Effector memory CD4-positive, alpha-beta T cell (primary cell): ENCODE measurements around the gene CACHD1.

Experiments used
- DNase-seq, 3 donors: peaks; one replicate each; pipeline ENCODE4 v3.0.0-alpha.2; 2020
- H3K27ac ChIP-seq: 2 replicates; pipeline ENCODE4 v1.7.0; 2013; ENCODE audit warnings: mild to moderate bottlenecking, low read length, moderate library complexity; ENCODE audit not compliant: insufficient read depth, poor library complexity, severe bottlenecking
- H3K27me3 ChIP-seq: replicated peaks from 2 replicates; pipeline ENCODE4 v1.7.0; 2013; ENCODE audit warnings: mild to moderate bottlenecking, low read length; ENCODE audit not compliant: insufficient read depth, control insufficient read depth, poor library complexity, severe bottlenecking
- H3K36me3 ChIP-seq: 2 replicates; pipeline ENCODE4 v1.7.0; 2013; ENCODE audit warnings: mild to moderate bottlenecking, low read length, moderate library complexity; ENCODE audit not compliant: control insufficient read depth, insufficient read depth
- H3K4me1 ChIP-seq: 2 replicates; pipeline ENCODE4 v1.7.0; 2013; ENCODE audit warnings: low read length, mild to moderate bottlenecking; ENCODE audit not compliant: control insufficient read depth, insufficient read depth, poor library complexity, severe bottlenecking
- H3K4me3 ChIP-seq: 2 replicates; pipeline ENCODE4 v1.7.0; 2013; ENCODE audit warnings: low read length, low read depth, mild to moderate bottlenecking; ENCODE audit not compliant: insufficient read depth, poor library complexity, severe bottlenecking
- H3K9me3 ChIP-seq: 2 replicates; pipeline ENCODE4 v1.7.0; 2013; ENCODE audit warnings: mild to moderate bottlenecking, low read length, moderate library complexity; ENCODE audit not compliant: control insufficient read depth

Gene CACHD1

GRCh38 chr1:64492424-64492823 lies 22.5 kb downstream of the CACHD1 start:
- Histone ChIP-seq H3K36me3 (no peaks in the 10 kb centered on the region), H3K4me1 (no peaks in the 10 kb centered on the region), H3K27ac (no peak overlapping the region), H3K9me3 (no peaks in the 10 kb centered on the region), H3K4me3 (no peak overlapping the region), H3K27me3 (no peaks in the 10 kb centered on the region)
- DNase-seq = no peak

- H3K27me3 ChIP-seq = no peaks in the 10 kb centered on the region
- no peak overlapping the region for H3K27ac ChIP-seq
- no peak overlapping the region for H3K4me3 ChIP-seq
- DNase-seq = no peak
- H3K9me3 ChIP-seq = no peaks in the 10 kb centered on the region
- H3K36me3 ChIP-seq = no peaks in the 10 kb centered on the region
- H3K4me1 ChIP-seq = no peaks in the 10 kb centered on the region
Observed at GRCh38 chr1:64493831-64494230, 23.9 kb downstream of the CACHD1 start.

- Histone ChIP-seq H3K4me3 (no peak overlapping the region), H3K4me1 (no peaks in the 10 kb centered on the region), H3K9me3 (no peaks in the 10 kb centered on the region), H3K27me3 (no peaks in the 10 kb centered on the region), H3K27ac (no peak overlapping the region), H3K36me3 (no peaks in the 10 kb centered on the region)
- DNase-seq = no peak
Observed at GRCh38 chr1:64494659-64495058, 24.7 kb downstream of the CACHD1 start.

DNA sequence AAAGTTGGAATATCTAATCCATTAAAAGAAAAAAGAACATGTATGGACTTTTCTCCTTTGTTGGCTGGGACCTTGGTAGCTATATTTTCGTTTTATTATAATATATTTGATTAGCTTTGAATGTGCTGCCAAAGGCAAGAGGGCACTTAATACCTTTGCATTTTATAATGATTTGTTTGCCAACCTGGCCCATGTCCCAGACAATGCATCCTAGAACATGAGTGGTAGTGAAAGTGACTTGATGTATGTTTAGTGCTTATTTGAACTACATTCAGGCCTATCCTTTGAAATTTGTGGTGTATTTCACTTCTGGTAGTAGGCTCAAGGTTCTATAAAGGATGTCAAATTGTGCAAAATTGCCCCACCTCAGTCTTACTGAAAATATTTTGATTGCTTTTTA lies 25.9 kb downstream of the CACHD1 start:
- H3K4me1 ChIP-seq = no peaks in the 10 kb centered on the region
- no peak for DNase-seq

GRCh38 chr1:64496606-64497005 lies 26.7 kb downstream of the CACHD1 start:
- Histone ChIP-seq H3K36me3 (no peaks in the 10 kb centered on the region), H3K27me3 (no peaks in the 10 kb centered on the region), H3K9me3 (no peaks in the 10 kb centered on the region), H3K4me1 (no peaks in the 10 kb centered on the region), H3K27ac (no peak overlapping the region), H3K4me3 (no peak overlapping the region)
- no peak for DNase-seq

More for the DNA sequence above, 25.9 kb downstream of the CACHD1 start:
- Histone ChIP-seq H3K36me3 (no peaks in the 10 kb centered on the region), H3K27me3 (no peaks in the 10 kb centered on the region), H3K4me3 (no peak overlapping the region), H3K27ac (no peak overlapping the region), H3K9me3 (no peaks in the 10 kb centered on the region)

- Histone ChIP-seq H3K27ac (no peak overlapping the region), H3K4me3 (no peak overlapping the region), H3K36me3 (no peaks in the 10 kb centered on the region), H3K4me1 (no peaks in the 10 kb centered on the region), H3K9me3 (no peaks in the 10 kb centered on the region), H3K27me3 (no peaks in the 10 kb centered on the region)
- no peak for DNase-seq
Observed at GRCh38 chr1:64497088-64497883, 27.4 kb downstream of the CACHD1 start.

GRCh38 chr1:64498325-64498724 lies 28.4 kb downstream of the CACHD1 start:
- Histone ChIP-seq H3K27ac (no peak overlapping the region), H3K9me3 (no peaks in the 10 kb centered on the region), H3K4me3 (no peak overlapping the region), H3K4me1 (no peaks in the 10 kb centered on the region), H3K36me3 (no peaks in the 10 kb centered on the region), H3K27me3 (no peaks in the 10 kb centered on the region)
- DNase-seq = no peak

DNA sequence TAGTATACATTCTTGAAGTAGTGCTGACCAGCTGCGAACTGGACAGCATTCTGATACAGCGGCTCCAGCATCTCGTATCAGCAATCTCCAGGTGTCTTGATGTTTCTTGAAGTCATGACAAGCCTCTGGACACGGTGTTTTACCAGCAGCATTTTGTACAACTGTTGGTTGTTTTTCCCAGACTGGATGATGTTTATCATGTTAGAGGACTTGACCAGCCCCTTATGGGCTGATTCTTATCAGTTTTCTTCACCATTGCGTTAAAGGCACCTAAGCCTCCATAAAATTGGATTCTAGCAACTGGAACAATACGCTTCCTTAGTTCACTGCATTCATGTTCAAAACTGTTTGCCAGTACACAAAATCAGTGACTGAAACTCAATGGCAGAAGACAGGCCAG lies 29.1 kb downstream of the CACHD1 start:
- no peaks in the 10 kb centered on the region for H3K4me1 ChIP-seq
- H3K4me3 ChIP-seq = no peak overlapping the region
- no peaks in the 10 kb centered on the region for H3K36me3 ChIP-seq
- no peak overlapping the region for H3K27ac ChIP-seq
- H3K27me3 ChIP-seq = no peaks in the 10 kb centered on the region
- H3K9me3 ChIP-seq = no peaks in the 10 kb centered on the region
- no peak for DNase-seq

DNA sequence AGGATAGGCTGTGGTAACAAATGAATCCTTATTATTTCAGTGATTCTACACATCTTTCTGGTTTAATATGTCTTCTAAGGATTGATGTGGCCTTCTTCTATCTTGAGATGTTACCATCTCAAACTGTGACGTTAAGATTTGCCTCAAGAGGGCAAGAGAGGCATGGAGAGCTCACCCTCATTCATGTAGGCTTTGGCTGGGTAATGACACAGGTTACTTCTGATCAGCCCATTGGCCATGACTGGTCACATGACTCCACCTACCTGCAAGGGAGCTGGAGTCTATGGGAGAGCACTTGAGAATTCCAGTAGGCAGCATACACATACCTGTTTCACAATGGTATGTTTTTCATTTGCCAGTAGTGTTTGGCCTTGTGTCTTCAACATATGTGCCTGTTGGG lies 30.0 kb downstream of the CACHD1 start:
- DNase-seq = no peak
- Histone ChIP-seq H3K4me3 (no peak overlapping the region), H3K27me3 (no peaks in the 10 kb centered on the region), H3K36me3 (no peaks in the 10 kb centered on the region), H3K27ac (no peak overlapping the region), H3K9me3 (no peaks in the 10 kb centered on the region), H3K4me1 (no peaks in the 10 kb centered on the region)

GRCh38 chr1:64502083-64502482 lies 32.2 kb downstream of the CACHD1 start:
- Histone ChIP-seq H3K9me3 (no peaks in the 10 kb centered on the region), H3K27me3 (no peaks in the 10 kb centered on the region), H3K4me1 (no peaks in the 10 kb centered on the region), H3K27ac (no peak overlapping the region), H3K36me3 (no peaks in the 10 kb centered on the region), H3K4me3 (no peak overlapping the region)
- no peak for DNase-seq
